C4-2B (cell line): Measurements from ENCODE around the gene CHST8.

ENCODE experiments used
- CTCF ChIP-seq: fragments of 450-650 bp; conservative IDR thresholded peaks from 2 replicates; pipeline ENCODE4 v1.5.1; 2017; ENCODE audit warnings: mild to moderate bottlenecking
- ZFX ChIP-seq: fragments of 450-650 bp; IDR thresholded peaks from 2 replicates; pipeline ENCODE4 v1.6.1; 2017

GRCh38 chr19:33582914-33583313 is 38.8 kb upstream of the CHST8 start:
- TF ChIP-seq CTCF (no peak), ZFX (no peak)
